MCF 10A (cell line): Measurements from ENCODE around the gene PPP6R2. TPM values are rescaled to one million over a fixed set of nuclear protein-coding genes. Genes with fewer than 3 reads are reported as not detected.

ENCODE experiments used
- BruUV-seq: library from RNA; stranded (reverse); fragments of 400-500 nt; replicated peaks from 2 replicates; lab custom pipeline; 2021; lab: Mats Ljungman, UMichigan
- CTCF ChIA-PET: fragments of 300-600 bp; sonication (Branson Sonifier 250); formaldehyde crosslinking; extraction: SDS; loops from one replicate; lab custom pipeline; 2021; ENCODE audit warnings: antibody characterized with exemption, inconsistent platforms; lab: Yijun Ruan, JAX
- POLR2A ChIA-PET: fragments of 300-600, 350-650 bp; sonication (Branson Sonifier 250); formaldehyde crosslinking; extraction: SDS; loops from one replicate; lab custom pipeline; 2020; ENCODE audit warnings: antibody characterized with exemption, inconsistent platforms; lab: Yijun Ruan, JAX
- DNase-seq: peaks from one replicate; pipeline ENCODE4 v3.0.0-alpha.2; 2018; ENCODE audit not compliant: unreplicated experiment
- H3K27ac Mint-ChIP-seq: one replicate; pipeline ENCODE4 v1.8.0; 2022; ENCODE audit warnings: mild to moderate bottlenecking, low read depth, mixed read lengths; ENCODE audit not compliant: unreplicated experiment
- H3K27me3 Mint-ChIP-seq: one replicate; pipeline ENCODE4 v1.8.0; 2022; ENCODE audit warnings: mixed read lengths; ENCODE audit not compliant: insufficient read depth, unreplicated experiment
- H3K36me3 Mint-ChIP-seq: one replicate; pipeline ENCODE4 v1.8.0; 2022; ENCODE audit warnings: mild to moderate bottlenecking, moderate library complexity, mixed read lengths; ENCODE audit not compliant: insufficient read depth, unreplicated experiment
- H3K4me1 Mint-ChIP-seq: one replicate; pipeline ENCODE4 v1.8.0; 2022; ENCODE audit warnings: mixed read lengths; ENCODE audit not compliant: insufficient read depth, unreplicated experiment
- H3K4me3 Mint-ChIP-seq: one replicate; pipeline ENCODE4 v1.8.0; 2022; ENCODE audit warnings: mild to moderate bottlenecking, moderate library complexity, mixed read lengths; ENCODE audit not compliant: unreplicated experiment
- H3K9me3 Mint-ChIP-seq: one replicate; pipeline ENCODE4 v1.8.0; 2022; ENCODE audit warnings: mixed read lengths; ENCODE audit not compliant: unreplicated experiment
- intact Hi-C: fragments of 100-400 bp; cut with micrococcal nuclease; formaldehyde crosslinking; loops from 2 replicates; pipeline ENCODE4 v1.14.1; 2022
- total RNA-seq: library from RNA; stranded (reverse); gene quantifications from 2 replicates; pipeline ENCODE4 v1.2.3, GENCODE V29; 2022
- TF ChIP-seq, protein P1 (sequence below): fragments of 200-600 bp; IDR thresholded peaks from one replicate; pipeline ENCODE4 v1.8.0; 2022; ENCODE audit warnings: antibody characterized with exemption, mild to moderate bottlenecking; ENCODE audit not compliant: unreplicated experiment

Gene PPP6R2
- total RNA-seq, 1 experiment from 2014 or later: 30.1 TPM

DNA sequence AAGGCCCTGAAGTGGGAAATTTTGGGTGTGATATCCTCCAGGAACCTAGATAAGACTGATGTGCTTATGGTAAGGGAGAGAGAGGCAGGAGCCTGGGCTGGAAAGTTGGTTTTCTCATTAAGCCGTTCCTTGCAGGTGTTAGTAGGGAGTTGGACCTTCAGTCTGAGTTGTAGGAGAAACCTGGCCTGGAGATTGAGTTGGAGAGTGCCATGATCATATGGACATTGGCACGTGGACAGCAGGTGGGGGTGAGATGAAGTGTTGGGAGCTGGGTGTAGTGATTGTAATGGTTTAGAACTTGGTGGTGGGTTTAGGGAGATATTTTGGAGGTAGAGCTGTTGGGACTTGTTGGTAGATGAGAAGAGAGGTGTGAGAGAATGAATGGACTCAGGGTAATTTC lies 4.9 kb downstream of the PPP6R2 start:
- Mint-ChIP-seq H3K27me3 (no peaks in the 10 kb centered on the region), H3K36me3 (peaks cover 28% of the 10 kb centered on the region), H3K4me3 (no peak overlapping the region), H3K9me3 (no peaks in the 10 kb centered on the region), H3K27ac (no peak overlapping the region), H3K4me1 (no peaks in the 10 kb centered on the region)
- ChIA-PET CTCF (interaction anchor here (0.5 to 0.6 kb wide), 2 partner anchors 25 to 198 kb away, joined by 3 read pairs; no protein-coding TSS in a partner anchor), POLR2A (no interaction called here)
- TF ChIP-seq, protein P1, sequence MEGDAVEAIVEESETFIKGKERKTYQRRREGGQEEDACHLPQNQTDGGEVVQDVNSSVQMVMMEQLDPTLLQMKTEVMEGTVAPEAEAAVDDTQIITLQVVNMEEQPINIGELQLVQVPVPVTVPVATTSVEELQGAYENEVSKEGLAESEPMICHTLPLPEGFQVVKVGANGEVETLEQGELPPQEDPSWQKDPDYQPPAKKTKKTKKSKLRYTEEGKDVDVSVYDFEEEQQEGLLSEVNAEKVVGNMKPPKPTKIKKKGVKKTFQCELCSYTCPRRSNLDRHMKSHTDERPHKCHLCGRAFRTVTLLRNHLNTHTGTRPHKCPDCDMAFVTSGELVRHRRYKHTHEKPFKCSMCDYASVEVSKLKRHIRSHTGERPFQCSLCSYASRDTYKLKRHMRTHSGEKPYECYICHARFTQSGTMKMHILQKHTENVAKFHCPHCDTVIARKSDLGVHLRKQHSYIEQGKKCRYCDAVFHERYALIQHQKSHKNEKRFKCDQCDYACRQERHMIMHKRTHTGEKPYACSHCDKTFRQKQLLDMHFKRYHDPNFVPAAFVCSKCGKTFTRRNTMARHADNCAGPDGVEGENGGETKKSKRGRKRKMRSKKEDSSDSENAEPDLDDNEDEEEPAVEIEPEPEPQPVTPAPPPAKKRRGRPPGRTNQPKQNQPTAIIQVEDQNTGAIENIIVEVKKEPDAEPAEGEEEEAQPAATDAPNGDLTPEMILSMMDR: no peak
- no peak for DNase-seq
- no TSS peak for BruUV-seq
- intact Hi-C loops: no loop called here

DNA sequence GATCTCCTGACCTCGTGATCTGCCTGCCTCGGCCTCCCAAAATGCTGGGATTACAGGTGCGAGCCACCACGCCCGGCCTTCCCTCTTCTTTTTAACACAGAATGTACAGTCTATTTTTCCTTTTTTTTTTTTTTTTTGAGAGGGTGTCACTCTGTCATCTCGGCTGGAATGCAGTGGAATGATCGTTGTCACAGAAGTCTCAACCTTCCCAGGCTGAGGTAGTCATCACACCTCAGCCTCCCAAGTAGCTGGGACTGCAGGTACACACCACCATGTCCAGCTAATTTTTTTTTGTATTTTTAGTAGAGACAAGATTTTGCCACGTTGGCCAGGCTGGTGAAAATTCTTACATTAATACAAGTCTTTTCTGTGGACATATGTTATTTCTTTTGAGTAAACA lies 13.1 kb downstream of the PPP6R2 start:
- no peaks in the 10 kb centered on the region for H3K9me3 Mint-ChIP-seq
- ChIA-PET CTCF (interaction anchor here (0.6 kb wide), 1 partner anchor 11 kb away, joined by 5 read pairs; no protein-coding TSS in a partner anchor), POLR2A (no interaction called here)
- H3K27ac Mint-ChIP-seq: no peak overlapping the region
- peaks cover 5% of the 10 kb centered on the region for H3K4me1 Mint-ChIP-seq
- TF ChIP-seq, protein P1: no peak
- H3K36me3 Mint-ChIP-seq: peaks cover 51% of the 10 kb centered on the region
- H3K4me3 Mint-ChIP-seq: no peak overlapping the region
- no peak for DNase-seq
- H3K27me3 Mint-ChIP-seq: no peaks in the 10 kb centered on the region
- BruUV-seq: no TSS peak
- intact Hi-C loops: no loop called here

DNA sequence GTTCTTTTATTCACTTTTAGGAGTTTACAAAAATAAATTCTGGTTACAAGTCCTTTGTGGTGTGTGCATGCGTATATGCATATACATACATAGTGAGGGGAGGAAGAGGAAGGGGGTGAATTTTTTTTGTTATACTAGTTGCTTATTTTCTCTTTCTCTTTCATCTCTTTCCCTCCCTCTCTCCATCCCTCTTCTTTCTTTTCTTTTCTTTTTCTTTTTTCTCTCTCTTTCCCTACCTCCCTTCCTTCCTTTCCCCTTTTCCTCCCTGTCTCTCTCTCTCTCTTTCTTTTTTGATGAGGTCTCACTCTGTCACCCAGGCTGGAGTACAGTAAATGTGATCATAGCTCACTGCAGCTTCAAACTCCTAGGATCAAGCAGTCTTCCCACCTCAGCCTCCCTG lies 14.1 kb downstream of the PPP6R2 start:
- intact Hi-C loops: no loop called here
- TF ChIP-seq, protein P1: no peak
- POLR2A ChIA-PET: no interaction called here
- Mint-ChIP-seq H3K9me3 (no peaks in the 10 kb centered on the region), H3K4me1 (peaks cover 6% of the 10 kb centered on the region), H3K27me3 (no peaks in the 10 kb centered on the region), H3K27ac (no peak overlapping the region), H3K36me3 (peaks cover 42% of the 10 kb centered on the region), H3K4me3 (no peak overlapping the region)
- CTCF ChIA-PET: interaction anchor here (0.6 to 1.1 kb wide), 3 partner anchors 9 to 210 kb away, joined by 3 to 5 read pairs (median 4); no protein-coding TSS in a partner anchor
- no peak for DNase-seq
- no TSS peak for BruUV-seq

DNA sequence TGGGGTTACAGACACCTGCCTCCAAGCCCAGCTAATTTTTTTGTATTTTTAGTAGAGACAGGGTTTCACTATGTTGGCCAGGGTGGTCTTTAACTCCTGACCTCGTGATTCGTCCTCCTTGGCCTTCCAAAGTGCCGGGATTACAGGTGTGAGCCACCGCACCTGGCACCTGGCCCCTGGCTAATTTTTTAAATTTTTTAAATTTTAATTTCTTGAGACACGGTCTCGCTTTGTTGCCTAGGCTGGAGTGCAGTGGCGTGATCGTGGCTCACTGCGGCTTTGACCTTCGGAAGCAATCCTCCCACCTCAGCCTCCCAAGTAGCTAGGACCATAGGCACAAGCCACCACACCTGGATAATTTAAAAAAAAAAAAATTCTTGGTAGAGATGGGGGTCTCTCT lies 14.6 kb downstream of the PPP6R2 start:
- intact Hi-C loops: no loop called here
- H3K27ac Mint-ChIP-seq: no peak overlapping the region
- no peaks in the 10 kb centered on the region for H3K9me3 Mint-ChIP-seq
- POLR2A ChIA-PET: no interaction called here
- H3K4me1 Mint-ChIP-seq: peaks cover 6% of the 10 kb centered on the region
- no TSS peak for BruUV-seq
- H3K36me3 Mint-ChIP-seq: peaks cover 41% of the 10 kb centered on the region
- TF ChIP-seq, protein P1: no peak
- no peak for DNase-seq
- no peaks in the 10 kb centered on the region for H3K27me3 Mint-ChIP-seq
- H3K4me3 Mint-ChIP-seq: no peak overlapping the region
- CTCF ChIA-PET: interaction anchor here (0.6 to 1.1 kb wide), 3 partner anchors 105 to 209 kb away, joined by 3 to 4 read pairs (median 3); no protein-coding TSS in a partner anchor
